GM21825 (cell line): ENCODE results near the gene CFP.

Source experiments
- ATAC-seq: cut with Tn5 transposase; IDR thresholded peaks from one replicate; pipeline ENCODE4 v1.9.1; 2021; ENCODE audit warnings: mild to moderate bottlenecking, moderate library complexity; ENCODE audit not compliant: unreplicated experiment

CFP gene

DNA sequence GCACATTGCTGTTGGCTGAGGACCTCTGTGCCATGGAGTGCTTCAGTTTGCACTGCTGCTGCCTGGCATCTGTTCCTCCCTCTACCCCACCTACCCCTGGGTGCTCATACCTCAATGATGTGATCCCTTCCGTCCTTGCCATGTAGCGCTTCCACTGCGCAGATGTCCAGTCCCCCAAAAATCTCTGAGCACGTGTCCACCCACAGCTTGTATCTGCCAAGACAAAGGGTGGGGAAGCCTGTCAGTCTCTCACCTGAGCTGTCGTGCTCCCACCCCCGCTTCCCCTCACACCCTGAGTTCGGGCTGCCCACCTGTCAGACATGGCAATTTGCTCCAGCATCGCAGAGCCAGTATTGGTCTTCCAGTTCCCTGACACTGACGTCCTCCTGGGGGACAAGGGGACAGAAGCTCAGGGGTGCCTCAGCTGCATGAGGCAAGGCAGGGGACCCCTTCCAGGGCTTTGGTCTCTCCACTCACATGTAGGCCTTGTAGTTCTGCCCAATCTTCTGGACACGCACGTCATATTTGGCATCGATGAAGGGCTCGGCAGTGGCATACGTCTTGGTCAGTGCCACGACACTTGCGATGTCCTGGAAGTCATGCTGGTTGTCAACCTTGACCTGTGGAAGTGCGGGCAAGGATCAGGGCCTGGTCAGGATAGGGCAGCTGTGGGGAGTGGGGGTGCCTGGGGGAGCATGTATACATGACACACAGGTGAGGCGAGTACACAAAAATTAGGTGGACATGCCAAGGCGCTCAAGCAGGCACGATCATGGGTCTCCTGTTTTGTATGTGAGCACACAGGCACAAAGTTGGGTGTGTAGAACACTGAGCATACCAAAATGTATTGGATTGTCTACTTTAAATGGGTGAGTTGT lies 53.5 kb downstream of the CFP start:
- ATAC-seq = no peak

DNA sequence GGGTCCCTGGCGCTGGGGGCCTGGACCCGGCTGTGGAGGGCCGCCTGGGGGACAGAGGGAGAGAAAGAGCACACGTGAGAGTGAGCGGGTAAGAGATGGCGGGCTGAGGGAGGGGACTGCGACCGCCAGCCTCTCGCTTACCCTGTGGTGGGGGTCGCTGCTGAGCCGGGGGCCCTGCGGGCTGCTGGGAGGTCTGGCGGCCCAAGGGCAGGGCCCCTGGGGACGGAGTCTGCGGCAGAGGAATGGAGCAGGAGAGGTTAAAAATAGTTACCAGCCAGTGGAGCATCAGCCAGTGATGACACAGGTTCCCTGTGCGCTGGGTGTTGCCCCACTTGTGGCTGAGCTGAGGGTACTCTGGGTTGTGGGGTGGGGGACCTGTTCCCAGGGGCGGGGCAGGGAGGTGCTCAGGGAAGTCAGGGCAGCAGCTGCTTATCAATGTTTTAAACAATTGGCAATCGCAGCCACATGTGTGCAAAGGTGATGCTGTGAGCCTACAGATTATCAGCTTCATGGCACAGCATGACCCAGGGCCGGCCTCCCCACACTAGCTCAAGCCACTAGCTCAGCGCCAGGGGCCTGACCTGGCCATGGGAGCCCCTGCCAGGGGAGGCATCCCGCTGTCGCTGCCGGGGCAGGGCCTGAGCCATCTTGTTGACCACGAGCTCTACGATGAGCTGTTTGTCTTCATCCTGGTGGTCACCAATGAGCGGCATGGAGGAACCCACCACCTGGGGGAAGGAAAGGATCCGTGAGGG lies 55.0 kb downstream of the CFP start:
- no peak for ATAC-seq

DNA sequence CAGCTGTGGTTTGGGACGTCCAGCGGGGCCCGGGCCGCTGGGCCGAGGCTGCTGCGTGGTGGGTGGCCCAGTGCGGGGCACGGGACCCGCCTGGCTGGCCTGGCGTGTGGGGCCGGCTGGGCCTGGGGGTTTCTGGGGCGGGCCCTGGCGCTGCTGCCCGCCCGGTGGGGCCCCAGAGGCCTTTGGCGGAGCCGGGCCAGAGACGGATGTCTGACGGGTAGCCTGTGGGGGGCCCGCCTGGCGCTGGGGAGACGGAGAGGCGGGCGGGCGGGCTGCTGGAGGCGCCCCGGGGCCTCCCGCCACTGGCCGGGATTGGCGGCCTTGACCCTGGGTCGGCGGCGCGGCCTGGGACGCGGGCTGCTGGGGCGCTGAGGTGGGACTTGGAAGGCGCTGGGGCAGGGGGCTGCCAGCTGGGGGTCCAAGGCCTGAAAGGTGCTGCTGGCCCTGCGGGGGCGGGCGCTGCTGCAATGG lies 55.6 kb downstream of the CFP start:
- no peak for ATAC-seq

DNA sequence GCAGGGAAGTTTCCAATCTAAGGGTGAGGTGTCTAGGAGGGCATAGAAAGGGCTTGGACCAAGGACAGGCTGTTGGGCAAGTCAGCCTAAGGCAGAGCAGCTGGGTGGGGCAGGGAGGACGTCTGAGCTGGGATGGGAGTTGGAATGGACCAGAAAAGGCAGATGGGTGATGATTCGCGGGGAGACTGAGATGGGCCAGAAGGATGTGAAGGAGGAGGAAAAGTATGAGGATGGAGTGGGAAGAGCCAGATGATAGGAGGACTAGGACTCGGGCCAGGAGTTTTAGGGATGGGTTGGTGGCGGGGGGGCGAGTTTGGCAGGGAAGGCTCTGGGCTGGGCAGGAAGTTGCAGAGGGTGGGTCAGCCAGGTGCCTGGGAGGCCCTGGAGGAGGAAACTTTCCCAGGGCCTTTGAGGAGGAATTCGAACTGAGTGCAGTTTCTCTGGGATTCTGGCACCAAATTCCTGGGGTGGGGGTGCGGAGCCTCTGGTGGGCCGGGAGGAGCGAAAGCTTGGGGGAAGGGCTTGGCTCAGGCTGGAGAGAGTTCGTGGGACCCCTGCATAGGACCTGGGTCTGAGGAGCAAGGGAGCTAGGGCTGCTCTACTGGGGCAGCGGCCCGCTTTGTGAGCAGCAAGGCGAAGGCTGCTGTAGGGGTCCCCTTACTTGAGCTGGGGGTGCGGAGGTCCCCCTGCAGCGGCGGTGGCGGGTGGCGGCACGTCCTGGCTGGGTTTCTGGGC lies 56.2 kb downstream of the CFP start:
- no peak for ATAC-seq
